SK-N-SH (cell line): Measurements from ENCODE around the gene ECEL1.

Experiments
- POLR2AphosphoS5 ChIP-seq: IDR thresholded peaks from 2 replicates; pipeline ENCODE4 v1.6.1; 2012; ENCODE audit warnings: low read depth, low read length
- TF ChIP-seq, protein P1 (sequence below): fragments of 200-600 bp; sonication (generic); IDR thresholded peaks from 2 replicates; pipeline ENCODE4 v1.6.1; 2017; ENCODE audit warnings: antibody characterized with exemption, mild to moderate bottlenecking, moderate library complexity
- TF ChIP-seq, protein P2 (sequence below): IDR thresholded peaks from 2 replicates; pipeline ENCODE4 v1.4.0; 2012; ENCODE audit warnings: low read depth, borderline replicate concordance

DNA sequence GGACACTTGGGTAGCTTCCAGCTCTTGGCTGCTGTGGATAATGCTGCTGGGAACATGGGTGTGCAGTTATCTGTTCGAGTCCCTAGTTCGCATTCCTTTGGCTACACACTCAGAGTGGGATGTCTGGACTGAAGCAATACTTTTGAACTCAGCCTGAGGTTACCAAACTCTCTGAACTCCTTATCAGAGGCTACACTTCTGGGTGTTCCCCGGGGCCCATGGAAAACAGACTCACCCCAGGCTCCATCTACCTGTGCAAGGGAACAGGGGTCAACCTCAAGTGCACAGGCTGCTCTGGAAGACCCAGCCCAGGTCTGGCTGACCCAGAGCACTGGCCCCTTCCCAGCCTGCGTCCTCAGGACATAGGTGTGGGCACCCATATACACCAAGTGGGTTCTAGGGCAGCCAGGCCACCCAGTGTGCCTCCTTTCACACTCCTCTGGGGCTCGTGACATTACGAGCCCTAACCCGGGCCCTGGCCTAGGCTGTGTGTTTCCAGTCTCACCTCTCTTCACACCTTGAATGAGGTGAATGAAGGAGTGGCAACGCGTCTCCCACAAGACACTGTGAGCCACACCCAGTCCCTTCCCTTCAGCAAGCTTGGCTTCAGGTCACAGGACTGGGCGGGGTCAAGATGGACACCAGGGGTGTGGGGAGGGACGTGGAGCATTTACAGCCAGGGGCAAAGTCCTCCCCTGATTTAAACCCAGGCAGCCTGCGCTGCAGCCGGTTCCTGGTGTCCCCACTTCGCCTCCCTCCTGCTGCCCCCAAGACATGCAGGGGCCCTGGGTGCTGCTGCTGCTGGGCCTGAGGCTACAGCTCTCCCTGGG is 32.0 kb downstream of the ECEL1 start, which contains the start of gene ALPI:
- TF ChIP-seq POLR2AphosphoS5: no peak
- TF ChIP-seq, protein P1, sequence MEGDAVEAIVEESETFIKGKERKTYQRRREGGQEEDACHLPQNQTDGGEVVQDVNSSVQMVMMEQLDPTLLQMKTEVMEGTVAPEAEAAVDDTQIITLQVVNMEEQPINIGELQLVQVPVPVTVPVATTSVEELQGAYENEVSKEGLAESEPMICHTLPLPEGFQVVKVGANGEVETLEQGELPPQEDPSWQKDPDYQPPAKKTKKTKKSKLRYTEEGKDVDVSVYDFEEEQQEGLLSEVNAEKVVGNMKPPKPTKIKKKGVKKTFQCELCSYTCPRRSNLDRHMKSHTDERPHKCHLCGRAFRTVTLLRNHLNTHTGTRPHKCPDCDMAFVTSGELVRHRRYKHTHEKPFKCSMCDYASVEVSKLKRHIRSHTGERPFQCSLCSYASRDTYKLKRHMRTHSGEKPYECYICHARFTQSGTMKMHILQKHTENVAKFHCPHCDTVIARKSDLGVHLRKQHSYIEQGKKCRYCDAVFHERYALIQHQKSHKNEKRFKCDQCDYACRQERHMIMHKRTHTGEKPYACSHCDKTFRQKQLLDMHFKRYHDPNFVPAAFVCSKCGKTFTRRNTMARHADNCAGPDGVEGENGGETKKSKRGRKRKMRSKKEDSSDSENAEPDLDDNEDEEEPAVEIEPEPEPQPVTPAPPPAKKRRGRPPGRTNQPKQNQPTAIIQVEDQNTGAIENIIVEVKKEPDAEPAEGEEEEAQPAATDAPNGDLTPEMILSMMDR: no peak
- TF ChIP-seq, protein P2, sequence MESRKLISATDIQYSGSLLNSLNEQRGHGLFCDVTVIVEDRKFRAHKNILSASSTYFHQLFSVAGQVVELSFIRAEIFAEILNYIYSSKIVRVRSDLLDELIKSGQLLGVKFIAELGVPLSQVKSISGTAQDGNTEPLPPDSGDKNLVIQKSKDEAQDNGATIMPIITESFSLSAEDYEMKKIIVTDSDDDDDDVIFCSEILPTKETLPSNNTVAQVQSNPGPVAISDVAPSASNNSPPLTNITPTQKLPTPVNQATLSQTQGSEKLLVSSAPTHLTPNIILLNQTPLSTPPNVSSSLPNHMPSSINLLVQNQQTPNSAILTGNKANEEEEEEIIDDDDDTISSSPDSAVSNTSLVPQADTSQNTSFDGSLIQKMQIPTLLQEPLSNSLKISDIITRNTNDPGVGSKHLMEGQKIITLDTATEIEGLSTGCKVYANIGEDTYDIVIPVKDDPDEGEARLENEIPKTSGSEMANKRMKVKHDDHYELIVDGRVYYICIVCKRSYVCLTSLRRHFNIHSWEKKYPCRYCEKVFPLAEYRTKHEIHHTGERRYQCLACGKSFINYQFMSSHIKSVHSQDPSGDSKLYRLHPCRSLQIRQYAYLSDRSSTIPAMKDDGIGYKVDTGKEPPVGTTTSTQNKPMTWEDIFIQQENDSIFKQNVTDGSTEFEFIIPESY: no peak
